Upper lobe of right lung (tissue), 1 donor: ENCODE data around the gene LTA4H. TPM values are rescaled to one million over a fixed set of nuclear protein-coding genes. Genes with fewer than 3 reads are reported as not detected.
"Not testable (repeated sequence)": the region's sequence is repeated elsewhere in the genome, so short reads cannot be mapped to it uniquely, and the experiment has no call there.

ENCODE experiments used
- ATAC-seq: fragments of 200-7000 bp; cut with Tn5 transposase; one replicate; pipeline ENCODE4 v1.9.1; 2020; ENCODE audit warnings: mild to moderate bottlenecking, moderate library complexity
- DNase-seq: peaks from one replicate; pipeline ENCODE4 v3.0.0-alpha.2; 2020
- H3K27ac ChIP-seq: fragments of 200-600 bp; one replicate; pipeline ENCODE4 v1.8.0; 2022
- H3K27me3 ChIP-seq: fragments of 200-600 bp; one replicate; pipeline ENCODE4 v1.8.0; 2022; ENCODE audit warnings: mild to moderate bottlenecking
- H3K36me3 ChIP-seq: fragments of 200-600 bp; one replicate; pipeline ENCODE4 v1.8.0; 2022
- H3K4me1 ChIP-seq: fragments of 200-600 bp; one replicate; pipeline ENCODE4 v1.8.0; 2022
- H3K4me3 ChIP-seq: fragments of 200-600 bp; one replicate; pipeline ENCODE4 v1.8.0; 2022; ENCODE audit warnings: mild to moderate bottlenecking
- H3K9me3 ChIP-seq: fragments of 200-600 bp; one replicate; pipeline ENCODE4 v1.8.0; 2022
- intact Hi-C: fragments of 100-400 bp; cut with DNase I; formaldehyde crosslinking; loops from one replicate; pipeline ENCODE4 v1.11.0; 2022
- total RNA-seq: library from RNA; stranded (reverse); fragmentation: NEBNext Ultra II Directional; extraction: Animal tissue kit (Norgen Biotek cat#: 25700); gene quantifications from one replicate; pipeline ENCODE4 v1.2.1, GENCODE V29; 2021
- TF ChIP-seq, protein P1 (sequence below): fragments of 200-600 bp; IDR thresholded peaks from one replicate; pipeline ENCODE4 v1.8.0; 2022; ENCODE audit warnings: antibody characterized with exemption
- donor health status: DM: no; HTN: yes; CAD: no; lungs with severe emphysema.

The LTA4H gene
- total RNA-seq, 1 donor from 2014 or later = 314 TPM

DNA sequence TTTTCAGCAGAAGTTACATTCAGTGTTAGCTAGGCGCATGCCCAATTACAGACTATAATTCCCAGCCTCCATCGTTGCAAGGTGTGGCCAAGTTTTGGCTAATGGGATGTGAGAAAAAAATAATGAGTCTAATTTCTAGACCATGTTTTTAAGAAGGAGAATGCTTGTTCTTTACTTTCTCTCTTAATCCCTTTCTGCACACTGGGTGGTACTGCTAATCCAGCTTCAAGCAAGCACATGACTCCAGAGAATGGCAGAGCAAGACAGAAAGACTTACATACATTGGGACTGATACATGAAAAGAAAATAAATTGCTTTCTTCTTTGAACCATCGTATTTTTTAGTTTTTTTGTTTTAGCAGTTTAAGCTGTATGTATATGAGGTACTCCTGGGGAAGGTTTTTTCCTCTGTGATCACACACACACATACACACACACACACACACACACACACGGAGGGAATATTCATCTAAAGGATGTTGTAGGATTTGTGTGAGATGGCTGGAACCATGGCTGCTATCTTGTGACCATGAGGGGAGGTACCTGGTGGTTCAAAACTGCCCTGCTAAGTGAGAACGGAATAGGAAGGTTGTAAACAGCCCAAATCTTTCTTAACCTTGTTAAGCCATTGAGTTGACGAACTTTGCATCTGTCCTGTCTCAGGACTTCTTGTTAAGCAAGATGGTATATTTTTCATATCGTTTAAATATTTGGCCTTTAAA is 34.3 kb upstream of the LTA4H start:
- TF ChIP-seq, protein P1, sequence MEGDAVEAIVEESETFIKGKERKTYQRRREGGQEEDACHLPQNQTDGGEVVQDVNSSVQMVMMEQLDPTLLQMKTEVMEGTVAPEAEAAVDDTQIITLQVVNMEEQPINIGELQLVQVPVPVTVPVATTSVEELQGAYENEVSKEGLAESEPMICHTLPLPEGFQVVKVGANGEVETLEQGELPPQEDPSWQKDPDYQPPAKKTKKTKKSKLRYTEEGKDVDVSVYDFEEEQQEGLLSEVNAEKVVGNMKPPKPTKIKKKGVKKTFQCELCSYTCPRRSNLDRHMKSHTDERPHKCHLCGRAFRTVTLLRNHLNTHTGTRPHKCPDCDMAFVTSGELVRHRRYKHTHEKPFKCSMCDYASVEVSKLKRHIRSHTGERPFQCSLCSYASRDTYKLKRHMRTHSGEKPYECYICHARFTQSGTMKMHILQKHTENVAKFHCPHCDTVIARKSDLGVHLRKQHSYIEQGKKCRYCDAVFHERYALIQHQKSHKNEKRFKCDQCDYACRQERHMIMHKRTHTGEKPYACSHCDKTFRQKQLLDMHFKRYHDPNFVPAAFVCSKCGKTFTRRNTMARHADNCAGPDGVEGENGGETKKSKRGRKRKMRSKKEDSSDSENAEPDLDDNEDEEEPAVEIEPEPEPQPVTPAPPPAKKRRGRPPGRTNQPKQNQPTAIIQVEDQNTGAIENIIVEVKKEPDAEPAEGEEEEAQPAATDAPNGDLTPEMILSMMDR = no peak
- no peaks in the 10 kb centered on the region for H3K9me3 ChIP-seq
- H3K27ac ChIP-seq = no peak overlapping the region
- intact Hi-C loops = no loop called here
- no peak overlapping the region for H3K4me3 ChIP-seq
- no peaks in the 10 kb centered on the region for H3K27me3 ChIP-seq
- H3K36me3 ChIP-seq = no peaks in the 10 kb centered on the region
- DNase-seq = no peak
- ATAC-seq = no peak
- no peaks in the 10 kb centered on the region for H3K4me1 ChIP-seq

DNA sequence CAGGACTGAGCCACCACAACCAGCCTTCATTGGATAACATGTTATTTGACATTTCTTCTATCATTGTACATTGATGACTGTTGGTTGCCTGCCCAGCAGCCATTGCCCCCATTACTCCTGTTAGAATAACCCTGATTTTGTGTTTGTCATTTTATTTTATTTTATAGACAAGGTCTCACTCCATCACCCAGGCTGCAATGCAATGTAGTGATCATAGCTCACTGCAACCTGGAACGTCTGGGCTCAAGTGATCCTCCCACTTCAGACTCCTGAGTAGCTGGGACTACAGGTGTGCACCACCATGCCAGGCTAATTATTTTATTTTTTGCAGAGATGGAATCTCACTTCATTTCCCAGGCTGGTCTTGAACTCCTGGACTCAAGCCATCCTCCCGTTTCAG is 33.2 kb upstream of the LTA4H start:
- TF ChIP-seq, protein P1 = no peak
- no peak for DNase-seq
- no peak for ATAC-seq

DNA sequence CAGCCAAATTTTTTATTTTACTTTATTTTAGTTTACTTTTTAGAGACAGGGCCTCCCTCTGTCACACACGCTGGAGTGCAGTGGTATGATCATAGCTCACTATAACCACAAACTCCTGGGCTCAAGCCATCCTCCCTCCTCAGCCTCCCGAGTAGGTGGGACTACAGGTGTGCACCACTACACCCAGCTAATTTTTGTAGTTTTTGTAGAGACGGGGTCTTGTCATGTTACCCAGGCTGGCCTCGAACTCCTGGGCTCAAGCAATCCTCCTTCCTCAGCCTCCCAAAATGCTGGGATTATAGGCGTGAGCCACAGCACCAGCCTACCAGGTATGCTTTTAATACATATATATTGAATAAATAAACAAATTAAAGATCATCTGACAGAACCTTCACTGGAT is 32.7 kb upstream of the LTA4H start:
- Histone ChIP-seq H3K4me1 (no peaks in the 10 kb centered on the region), H3K36me3 (no peaks in the 10 kb centered on the region), H3K4me3 (no peak overlapping the region), H3K9me3 (no peaks in the 10 kb centered on the region), H3K27ac (no peak overlapping the region), H3K27me3 (no peaks in the 10 kb centered on the region)
- TF ChIP-seq, protein P1 = no peak
- intact Hi-C loops = no loop called here
- DNase-seq = no peak
- no peak for ATAC-seq

More for the DNA sequence above, 33.2 kb upstream of the LTA4H start:
- Histone ChIP-seq H3K4me1 (no peaks in the 10 kb centered on the region), H3K27ac (no peak overlapping the region), H3K27me3 (no peaks in the 10 kb centered on the region), H3K4me3 (no peak overlapping the region), H3K36me3 (no peaks in the 10 kb centered on the region), H3K9me3 (no peaks in the 10 kb centered on the region)
- intact Hi-C loops = no loop called here

DNA sequence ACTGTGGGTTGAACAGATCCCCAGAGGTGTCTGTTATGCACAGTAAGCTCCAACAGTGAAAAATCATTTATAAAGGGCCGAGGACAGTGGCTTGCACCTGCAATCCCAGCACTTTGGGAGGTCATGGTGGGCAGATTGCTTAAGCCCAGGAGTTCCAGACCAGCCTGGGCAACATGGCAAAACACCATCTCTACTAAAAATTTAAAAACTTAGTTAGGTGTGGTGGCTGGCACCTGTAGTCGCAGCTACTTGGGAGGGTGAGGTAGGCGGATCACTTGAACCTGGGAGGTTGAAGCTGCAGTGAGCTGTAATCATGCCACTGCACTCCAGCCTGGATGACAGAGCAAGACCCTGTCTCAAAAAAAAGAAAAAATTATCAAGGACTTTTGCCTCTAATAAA is 30.4 kb upstream of the LTA4H start:
- not testable (repeated sequence) for H3K27ac ChIP-seq

DNA sequence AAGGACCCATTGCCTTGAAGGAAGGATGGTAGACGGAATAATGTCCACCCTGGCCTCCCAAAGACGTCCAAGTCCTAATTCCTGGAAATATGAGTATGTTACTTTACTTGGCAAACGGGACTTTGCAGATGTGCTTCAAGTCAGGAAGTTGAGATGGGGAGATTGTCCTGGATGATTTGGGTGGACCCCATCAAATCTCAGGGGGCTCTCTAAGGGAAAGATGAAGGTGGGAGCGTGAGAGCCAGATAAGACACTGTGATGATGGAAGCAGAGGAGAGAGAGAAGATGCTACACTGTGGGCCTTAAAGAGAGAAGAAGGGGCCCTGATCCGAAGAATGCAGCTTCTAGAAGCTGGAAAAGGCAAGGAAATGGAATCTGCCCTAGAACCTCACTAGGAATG is 29.6 kb upstream of the LTA4H start:
- TF ChIP-seq, protein P1 = no peak
- H3K27ac ChIP-seq = no peak overlapping the region
- no peaks in the 10 kb centered on the region for H3K27me3 ChIP-seq
- H3K36me3 ChIP-seq = no peaks in the 10 kb centered on the region
- intact Hi-C loops = loop anchor here (5.0 kb wide), 2 partner anchors 152 to 452 kb away; no protein-coding TSS in a partner anchor
- ATAC-seq (no peak), DNase-seq (no peak)
- H3K4me1 ChIP-seq = no peaks in the 10 kb centered on the region
- H3K4me3 ChIP-seq = no peak overlapping the region
- no peaks in the 10 kb centered on the region for H3K9me3 ChIP-seq

More for the DNA sequence above, 30.4 kb upstream of the LTA4H start:
- H3K9me3 ChIP-seq, H3K27me3 ChIP-seq, DNase-seq, H3K36me3 ChIP-seq, ATAC-seq, H3K4me3 ChIP-seq, H3K4me1 ChIP-seq, intact Hi-C loops: not testable (repeated sequence)

DNA sequence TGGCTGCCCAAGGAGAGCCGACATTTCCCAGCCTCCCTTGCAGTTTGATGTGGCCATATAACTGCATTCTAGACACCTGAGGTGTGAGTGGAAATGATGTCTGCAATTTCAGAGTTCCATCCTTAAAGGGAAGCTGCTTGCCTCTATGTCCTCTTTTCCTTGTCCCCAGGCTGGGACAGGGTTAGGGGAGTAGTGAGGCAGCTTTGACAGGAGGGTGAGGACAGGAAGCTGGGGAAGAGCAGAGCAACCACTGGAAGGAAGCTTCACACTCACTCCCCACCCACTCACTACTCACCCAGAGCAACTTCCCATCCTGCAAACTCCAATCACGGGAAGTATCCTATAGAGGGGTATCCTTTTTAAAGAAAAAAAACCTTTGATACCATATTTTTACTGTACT is 28.9 kb upstream of the LTA4H start:
- DNase-seq (no peak), ATAC-seq (peak; percentile 76)
- TF ChIP-seq, protein P1 = no peak
- no peaks in the 10 kb centered on the region for H3K9me3 ChIP-seq
- H3K4me3 ChIP-seq = no peak overlapping the region
- H3K36me3 ChIP-seq = no peaks in the 10 kb centered on the region
- intact Hi-C loops = loop anchor here (5.0 kb wide), 2 partner anchors 153 to 453 kb away; no protein-coding TSS in a partner anchor
- no peaks in the 10 kb centered on the region for H3K4me1 ChIP-seq
- H3K27ac ChIP-seq = no peak overlapping the region
- H3K27me3 ChIP-seq = no peaks in the 10 kb centered on the region
